Neural cell (in vitro differentiated cells): ENCODE measurements around the gene PSEN2. TPM values are rescaled to one million over a fixed set of nuclear protein-coding genes. Genes with fewer than 3 reads are reported as not detected.

Experiments used
- H2AFZ ChIP-seq: fragments of 200-600, 300-800 bp; sonication (generic), shearing (Covaris generic); 2 replicates; pipeline ENCODE4 v1.6.0; 2014; ENCODE audit warnings: low read depth, mild to moderate bottlenecking, antibody characterized with exemption, low read length, moderate library complexity
- H3F3A ChIP-seq: fragments of 200-600 bp; shearing (Covaris generic); 2 replicates; pipeline ENCODE4 v1.6.1; 2016; ENCODE audit warnings: mild to moderate bottlenecking, moderate library complexity, mixed read lengths, antibody characterized with exemption, low read length; ENCODE audit not compliant: insufficient read depth, poor library complexity, severe bottlenecking
- H3K27ac ChIP-seq: fragments of 200-600, 300-800 bp; sonication (generic), shearing (Covaris generic); 2 replicates; pipeline ENCODE4 v1.5.1; 2014; ENCODE audit warnings: mild to moderate bottlenecking, low read length, moderate library complexity
- H3K27me3 ChIP-seq: fragments of 300-800, 200-600 bp; sonication (generic), shearing (Covaris generic); 2 replicates; pipeline ENCODE4 v1.6.0; 2014; ENCODE audit warnings: mild to moderate bottlenecking, low read depth, low read length, moderate library complexity; ENCODE audit not compliant: insufficient read depth
- H3K36me3 ChIP-seq: fragments of 300-800, 200-600 bp; sonication (generic), shearing (Covaris generic); 2 replicates; pipeline ENCODE4 v1.5.1; 2014; ENCODE audit warnings: mild to moderate bottlenecking, antibody characterized with exemption, low read length, moderate library complexity; ENCODE audit not compliant: insufficient read depth
- H3K4me2 ChIP-seq: fragments of 300-800, 200-600 bp; sonication (generic), shearing (Covaris generic); 2 replicates; pipeline ENCODE4 v1.6.0; 2014; ENCODE audit warnings: mild to moderate bottlenecking, low read length
- H3K4me3 ChIP-seq: fragments of 300-800, 200-600 bp; sonication (generic), shearing (Covaris generic); 2 replicates; pipeline ENCODE4 v1.5.1; 2014; ENCODE audit warnings: mild to moderate bottlenecking, low read length, moderate library complexity
- H3K79me2 ChIP-seq: fragments of 200-600 bp; shearing (Covaris generic); replicated peaks from 2 replicates; pipeline ENCODE4 v1.6.0; 2014; ENCODE audit warnings: mild to moderate bottlenecking, low read length, moderate library complexity; ENCODE audit not compliant: insufficient read depth
- H3K9ac ChIP-seq: fragments of 300-800, 200-600 bp; sonication (generic), shearing (Covaris generic); 2 replicates; pipeline ENCODE4 v1.6.1; 2016; ENCODE audit warnings: mild to moderate bottlenecking, low read length, mixed read lengths
- H3K9me2 ChIP-seq: fragments of 200-600 bp; shearing (Covaris generic); 2 replicates; pipeline ENCODE4 v1.6.1; 2016; ENCODE audit warnings: mild to moderate bottlenecking, low read length, mixed read lengths; ENCODE audit not compliant: insufficient read depth
- H3K9me3 ChIP-seq: fragments of 200-600, 300-800 bp; sonication (generic), shearing (Covaris generic); 2 replicates; pipeline ENCODE4 v1.6.1; 2016; ENCODE audit warnings: mild to moderate bottlenecking, mixed run types, low read length, moderate library complexity, mixed read lengths
- H4K20me1 ChIP-seq: fragments of 200-600 bp; shearing (Covaris generic); 2 replicates; pipeline ENCODE4 v1.6.1; 2016; ENCODE audit warnings: mild to moderate bottlenecking, mixed run types; ENCODE audit not compliant: insufficient read depth
- CTCF ChIP-seq: fragments of 450-650 bp; IDR thresholded peaks from 2 replicates; pipeline ENCODE4 v1.5.1; 2014; ENCODE audit warnings: antibody characterized with exemption, mild to moderate bottlenecking, moderate library complexity; ENCODE audit not compliant: poor library complexity, severe bottlenecking
- EP300 ChIP-seq: fragments of 450-650 bp; conservative IDR thresholded peaks from 2 replicates; pipeline ENCODE4 v1.6.1; 2014; ENCODE audit warnings: antibody characterized with exemption, mild to moderate bottlenecking, moderate library complexity; ENCODE audit not compliant: poor library complexity, severe bottlenecking
- EZH2 ChIP-seq: fragments of 200-600, 300-800 bp; shearing (Covaris generic), sonication (generic); IDR thresholded peaks from 2 replicates; pipeline ENCODE4 v1.6.1; 2014; ENCODE audit warnings: antibody characterized with exemption, low read length, borderline replicate concordance, mild to moderate bottlenecking; ENCODE audit not compliant: insufficient read depth, poor library complexity, severe bottlenecking
- MXI1 ChIP-seq: fragments of 450-650 bp; conservative IDR thresholded peaks from 2 replicates; pipeline ENCODE4 v1.6.1; 2014; ENCODE audit warnings: antibody characterized with exemption, mild to moderate bottlenecking; ENCODE audit not compliant: poor library complexity, severe bottlenecking
- POLR2AphosphoS5 ChIP-seq: IDR thresholded peaks from 2 replicates; pipeline ENCODE4 v1.6.1; 2012
- RAD21 ChIP-seq: fragments of 450-650 bp; conservative IDR thresholded peaks from 2 replicates; pipeline ENCODE4 v1.6.1; 2014; ENCODE audit warnings: antibody characterized with exemption, mild to moderate bottlenecking, moderate library complexity
- SMC3 ChIP-seq: fragments of 450-650 bp; conservative IDR thresholded peaks from 2 replicates; pipeline ENCODE4 v1.6.1; 2014; ENCODE audit warnings: antibody characterized with exemption, mild to moderate bottlenecking, moderate library complexity; ENCODE audit not compliant: poor library complexity
- TAF1 ChIP-seq: IDR thresholded peaks from 2 replicates; pipeline ENCODE4 v1.6.1; 2012; ENCODE audit warnings: low read depth
- polyA plus RNA-seq: library from polyadenylated mRNA; depleted of rRNA; stranded (reverse); fragments of >200 nt; gene quantifications from 2 replicates; pipeline ENCODE4 v1.2.3, GENCODE V29; 2014
- TF ChIP-seq, protein P1 (sequence below): IDR thresholded peaks from 2 replicates; pipeline ENCODE4 v1.6.1; 2012; ENCODE audit warnings: borderline replicate concordance

The PSEN2 gene
- polyA plus RNA-seq, 1 donor from 2014 or later, result 12.9 TPM

DNA sequence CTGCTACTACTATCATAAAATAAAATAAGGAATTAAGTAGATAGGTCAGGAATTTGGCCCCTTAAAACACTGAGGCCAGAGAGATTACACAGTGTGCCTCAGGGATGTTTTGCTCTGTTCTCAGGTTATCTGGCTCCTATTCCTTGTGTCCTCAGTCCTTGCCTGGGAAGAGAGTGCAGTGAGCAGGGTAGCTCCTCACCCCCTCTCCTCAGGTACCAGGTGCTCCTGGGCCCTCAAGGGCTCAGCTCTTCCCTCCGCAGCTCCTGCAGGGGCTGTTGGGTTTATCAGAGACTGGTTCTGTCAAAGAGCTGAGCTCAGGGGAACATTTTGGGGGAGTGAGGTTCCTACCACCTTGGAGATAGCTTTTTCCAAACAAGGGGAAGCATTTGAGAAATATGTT is 49.6 kb downstream of the PSEN2 start:
- no peak for TF ChIP-seq TAF1
- TF ChIP-seq POLR2AphosphoS5, result no peak
- TF ChIP-seq, protein P1, sequence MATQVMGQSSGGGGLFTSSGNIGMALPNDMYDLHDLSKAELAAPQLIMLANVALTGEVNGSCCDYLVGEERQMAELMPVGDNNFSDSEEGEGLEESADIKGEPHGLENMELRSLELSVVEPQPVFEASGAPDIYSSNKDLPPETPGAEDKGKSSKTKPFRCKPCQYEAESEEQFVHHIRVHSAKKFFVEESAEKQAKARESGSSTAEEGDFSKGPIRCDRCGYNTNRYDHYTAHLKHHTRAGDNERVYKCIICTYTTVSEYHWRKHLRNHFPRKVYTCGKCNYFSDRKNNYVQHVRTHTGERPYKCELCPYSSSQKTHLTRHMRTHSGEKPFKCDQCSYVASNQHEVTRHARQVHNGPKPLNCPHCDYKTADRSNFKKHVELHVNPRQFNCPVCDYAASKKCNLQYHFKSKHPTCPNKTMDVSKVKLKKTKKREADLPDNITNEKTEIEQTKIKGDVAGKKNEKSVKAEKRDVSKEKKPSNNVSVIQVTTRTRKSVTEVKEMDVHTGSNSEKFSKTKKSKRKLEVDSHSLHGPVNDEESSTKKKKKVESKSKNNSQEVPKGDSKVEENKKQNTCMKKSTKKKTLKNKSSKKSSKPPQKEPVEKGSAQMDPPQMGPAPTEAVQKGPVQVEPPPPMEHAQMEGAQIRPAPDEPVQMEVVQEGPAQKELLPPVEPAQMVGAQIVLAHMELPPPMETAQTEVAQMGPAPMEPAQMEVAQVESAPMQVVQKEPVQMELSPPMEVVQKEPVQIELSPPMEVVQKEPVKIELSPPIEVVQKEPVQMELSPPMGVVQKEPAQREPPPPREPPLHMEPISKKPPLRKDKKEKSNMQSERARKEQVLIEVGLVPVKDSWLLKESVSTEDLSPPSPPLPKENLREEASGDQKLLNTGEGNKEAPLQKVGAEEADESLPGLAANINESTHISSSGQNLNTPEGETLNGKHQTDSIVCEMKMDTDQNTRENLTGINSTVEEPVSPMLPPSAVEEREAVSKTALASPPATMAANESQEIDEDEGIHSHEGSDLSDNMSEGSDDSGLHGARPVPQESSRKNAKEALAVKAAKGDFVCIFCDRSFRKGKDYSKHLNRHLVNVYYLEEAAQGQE, result no peak
- Histone ChIP-seq H3K4me3 (no peak overlapping the region), H3K36me3 (no peaks in the 10 kb centered on the region), H4K20me1 (no peaks in the 10 kb centered on the region), H3K9me3 (no peaks in the 10 kb centered on the region), H3K4me2 (no peak overlapping the region), H3K27ac (no peak overlapping the region), H3F3A (no peaks in the 10 kb centered on the region), H3K79me2 (no peaks in the 10 kb centered on the region), H2AFZ (no peak overlapping the region), H3K27me3 (no peaks in the 10 kb centered on the region), H3K9me2 (no peaks in the 10 kb centered on the region), H3K9ac (no peak overlapping the region)

GRCh38 chr1:226920446-226920894 is 50.1 kb downstream of the PSEN2 start:
- Histone ChIP-seq H3K9me2 (no peaks in the 10 kb centered on the region), H4K20me1 (no peaks in the 10 kb centered on the region), H3K9ac (no peak overlapping the region), H3K36me3 (no peaks in the 10 kb centered on the region), H3K9me3 (no peaks in the 10 kb centered on the region), H2AFZ (no peak overlapping the region), H3K4me2 (no peak overlapping the region), H3F3A (no peaks in the 10 kb centered on the region), H3K27me3 (no peaks in the 10 kb centered on the region), H3K27ac (no peak overlapping the region), H3K79me2 (no peaks in the 10 kb centered on the region), H3K4me3 (no peak overlapping the region)
- TF ChIP-seq EZH2 (no peak), RAD21 (no peak)

DNA sequence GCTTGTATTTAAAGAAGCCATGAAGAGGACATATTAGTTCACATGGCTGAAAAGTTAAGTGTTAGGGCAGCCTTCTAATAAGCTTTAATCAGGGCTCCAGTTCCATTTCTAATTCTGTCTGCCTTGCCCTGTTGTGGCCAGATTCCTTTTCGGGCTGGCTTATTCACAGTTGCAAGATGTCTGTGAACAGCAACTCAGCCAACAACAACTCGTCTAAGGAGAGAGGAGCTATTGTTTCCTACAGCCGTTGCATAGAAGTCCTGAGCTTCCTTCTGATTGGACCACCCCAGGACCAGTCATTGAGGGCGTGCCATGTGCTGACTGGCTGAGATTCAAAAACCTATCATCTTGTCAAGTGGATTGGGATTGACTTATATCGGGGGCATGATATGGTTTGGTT is 51.1 kb downstream of the PSEN2 start:
- H3K9me3 ChIP-seq, result no peaks in the 10 kb centered on the region

More for the DNA sequence above, 51.1 kb downstream of the PSEN2 start:
- H3K4me3 ChIP-seq, result no peak overlapping the region
- TF ChIP-seq EZH2 (no peak), EP300 (no peak), SMC3 (no peak), TAF1 (no peak), CTCF (no peak), MXI1 (no peak), POLR2AphosphoS5 (no peak), RAD21 (no peak)
- TF ChIP-seq, protein P1, result no peak
- H3F3A ChIP-seq, result no peaks in the 10 kb centered on the region
- no peaks in the 10 kb centered on the region for H4K20me1 ChIP-seq
- H3K4me2 ChIP-seq, result no peak overlapping the region
- no peaks in the 10 kb centered on the region for H3K9me2 ChIP-seq
- no peaks in the 10 kb centered on the region for H3K79me2 ChIP-seq
- no peaks in the 10 kb centered on the region for H3K27me3 ChIP-seq
- H2AFZ ChIP-seq, result no peak overlapping the region
- H3K36me3 ChIP-seq, result no peaks in the 10 kb centered on the region
- H3K27ac ChIP-seq, result no peak overlapping the region
- H3K9ac ChIP-seq, result no peak overlapping the region
